H9 (cell line): Measurements from ENCODE around the gene SIGLEC7. TPM values are rescaled to one million over a fixed set of nuclear protein-coding genes. Genes with fewer than 3 reads are reported as not detected.

Source experiments
- DNase-seq: peaks from one replicate; pipeline ENCODE4 v3.0.0-alpha.2; 2017
- H2AFZ ChIP-seq: one replicate; pipeline ENCODE4 v1.6.1; 2013; ENCODE audit warnings: mild to moderate bottlenecking, low read length, control low read depth, moderate library complexity
- H2AK5ac ChIP-seq: 2 replicates; pipeline ENCODE4 v1.6.1; 2013; ENCODE audit warnings: low read length, control low read depth, mixed read lengths; ENCODE audit not compliant: insufficient read length
- H2BK120ac ChIP-seq: one replicate; pipeline ENCODE4 v1.6.1; 2013; ENCODE audit warnings: low read depth, mild to moderate bottlenecking, low read length, control low read depth, inconsistent platforms; ENCODE audit not compliant: poor library complexity, severe bottlenecking
- H2BK12ac ChIP-seq: 2 replicates; pipeline ENCODE4 v1.6.1; 2013; ENCODE audit warnings: low read length, control low read depth, mixed read lengths, low read depth; ENCODE audit not compliant: insufficient read length
- H2BK15ac ChIP-seq: 2 replicates; pipeline ENCODE4 v1.6.1; 2013; ENCODE audit warnings: low read depth, low read length, control low read depth
- H2BK20ac ChIP-seq: one replicate; pipeline ENCODE4 v1.6.1; 2013; ENCODE audit warnings: low read depth, mild to moderate bottlenecking, low read length, control low read depth, inconsistent platforms; ENCODE audit not compliant: poor library complexity, severe bottlenecking
- H2BK5ac ChIP-seq: 2 replicates; pipeline ENCODE4 v1.6.1; 2013; ENCODE audit warnings: low read length, control low read depth, mixed read lengths; ENCODE audit not compliant: insufficient read length
- H3K14ac ChIP-seq: 2 replicates; pipeline ENCODE4 v1.6.1; 2013; ENCODE audit warnings: low read length, control low read depth; ENCODE audit not compliant: insufficient read depth
- H3K18ac ChIP-seq: 2 replicates; pipeline ENCODE4 v1.6.1; 2013; ENCODE audit warnings: low read depth, mild to moderate bottlenecking, mixed read lengths, low read length, control low read depth; ENCODE audit not compliant: insufficient read length
- H3K23ac ChIP-seq: 2 replicates; pipeline ENCODE4 v1.6.1; 2013; ENCODE audit warnings: low read length, control low read depth, mixed read lengths, low read depth; ENCODE audit not compliant: insufficient read length
- H3K23me2 ChIP-seq: 2 replicates; pipeline ENCODE4 v1.6.1; 2013; ENCODE audit warnings: low read depth, mild to moderate bottlenecking, mixed read lengths, low read length, control low read depth; ENCODE audit not compliant: insufficient read length, poor library complexity, severe bottlenecking
- H3K27ac ChIP-seq: 2 replicates; pipeline ENCODE4 v1.5.1; 2013; ENCODE audit warnings: low read length, control low read depth, mixed read lengths, low read depth; ENCODE audit not compliant: insufficient read length
- H3K27me3 ChIP-seq: 2 replicates; pipeline ENCODE4 v1.6.1; 2013; ENCODE audit warnings: low read length, control low read depth, inconsistent platforms; ENCODE audit not compliant: insufficient read depth
- H3K4ac ChIP-seq: 2 replicates; pipeline ENCODE4 v1.6.1; 2013; ENCODE audit warnings: low read depth, mild to moderate bottlenecking, control low read depth, inconsistent platforms, low read length, moderate library complexity
- H3K4me1 ChIP-seq: 2 replicates; pipeline ENCODE4 v1.6.1; 2013; ENCODE audit warnings: low read length, control low read depth, inconsistent platforms; ENCODE audit not compliant: insufficient read depth
- H3K4me2 ChIP-seq: 2 replicates; pipeline ENCODE4 v1.6.1; 2013; ENCODE audit warnings: low read length, control low read depth, mixed read lengths; ENCODE audit not compliant: insufficient read length, insufficient read depth
- H3K56ac ChIP-seq: 2 replicates; pipeline ENCODE4 v1.6.1; 2013; ENCODE audit warnings: low read depth, mild to moderate bottlenecking, mixed read lengths, low read length, control low read depth; ENCODE audit not compliant: insufficient read length
- H3K79me1 ChIP-seq: 2 replicates; pipeline ENCODE4 v1.6.1; 2013; ENCODE audit warnings: low read depth, mild to moderate bottlenecking, moderate library complexity, low read length, control low read depth, inconsistent platforms; ENCODE audit not compliant: insufficient read depth, poor library complexity, severe bottlenecking
- H3K79me2 ChIP-seq: 2 replicates; pipeline ENCODE4 v1.6.1; 2013; ENCODE audit warnings: low read length, control low read depth, inconsistent platforms; ENCODE audit not compliant: insufficient read depth
- H3K9ac ChIP-seq: 2 replicates; pipeline ENCODE4 v1.6.1; 2013; ENCODE audit warnings: low read length, control low read depth, mixed read lengths; ENCODE audit not compliant: insufficient read length; ENCODE audit errors: extremely low read depth
- H3K9me3 ChIP-seq: one replicate; pipeline ENCODE4 v1.6.1; 2013; ENCODE audit warnings: low read depth, low read length, inconsistent platforms; ENCODE audit not compliant: control insufficient read depth
- H3T11ph ChIP-seq: one replicate; pipeline ENCODE4 v1.6.1; 2013; ENCODE audit warnings: mild to moderate bottlenecking, low read length, control low read depth, inconsistent platforms
- H4K20me1 ChIP-seq: one replicate; pipeline ENCODE4 v1.6.1; 2013; ENCODE audit not compliant: control insufficient read depth, insufficient read length, insufficient read depth
- H4K5ac ChIP-seq: 2 replicates; pipeline ENCODE4 v1.6.1; 2013; ENCODE audit warnings: low read depth, mild to moderate bottlenecking, mixed read lengths, low read length, control low read depth; ENCODE audit not compliant: insufficient read length
- H4K8ac ChIP-seq: replicated peaks from 2 replicates; pipeline ENCODE4 v1.6.1; 2013; ENCODE audit warnings: low read length, control low read depth, mixed read lengths, low read depth; ENCODE audit not compliant: insufficient read length
- H4K91ac ChIP-seq: 2 replicates; pipeline ENCODE4 v1.6.1; 2013; ENCODE audit warnings: low read depth, mild to moderate bottlenecking, moderate library complexity, mixed read lengths, low read length, control low read depth; ENCODE audit not compliant: insufficient read length
- H3K27ac Mint-ChIP-seq, 3 experiments: 2 replicates in 2 of 3; 3 replicates in 1 of 3; pipeline ENCODE4 v1.8.0; 2020 to 2021; ENCODE audit warnings: mixed read lengths in 3 of 3, mild to moderate bottlenecking in 1 of 3, moderate library complexity in 1 of 3
- H3K27me3 Mint-ChIP-seq: 2 replicates; pipeline ENCODE4 v1.8.0; 2021; ENCODE audit warnings: low read depth, mild to moderate bottlenecking, moderate library complexity, mixed read lengths
- H3K36me3 Mint-ChIP-seq, 3 experiments: 2 replicates in 2 of 3; 3 replicates in 1 of 3; pipeline ENCODE4 v1.8.0; 2020 to 2021; ENCODE audit warnings: low read depth in 3 of 3, mixed read lengths in 3 of 3; ENCODE audit not compliant: insufficient read depth in 1 of 3
- H3K4me1 Mint-ChIP-seq, 2 experiments: 2 replicates each; pipeline ENCODE4 v1.8.0; 2020; ENCODE audit warnings: mixed read lengths in 2 of 2
- H3K4me3 Mint-ChIP-seq, 2 experiments: 2 replicates in 1 of 2; 3 replicates in 1 of 2; pipeline ENCODE4 v1.8.0; 2020 to 2021; ENCODE audit warnings: mild to moderate bottlenecking in 2 of 2, mixed read lengths in 2 of 2, moderate library complexity in 1 of 2
- H3K9me3 Mint-ChIP-seq, 2 experiments: 2 replicates in 1 of 2; 3 replicates in 1 of 2; pipeline ENCODE4 v1.8.0; 2020; ENCODE audit warnings: mild to moderate bottlenecking in 2 of 2, mixed read lengths in 2 of 2, moderate library complexity in 1 of 2
- CTCF ChIP-seq: fragments of 200-600 bp; sonication (generic); conservative IDR thresholded peaks from 3 replicates; pipeline ENCODE4 v1.8.0; 2021; ENCODE audit warnings: antibody characterized with exemption, mild to moderate bottlenecking
- WGBS: extraction: QIAGEN DNeasy Blood & Tissue Kit; methylation state at CpG from one replicate; pipeline ENCODE4 v1.1.7; 2013; ENCODE audit warnings: missing lambda C conversion rate, low lambda C conversion rate, mixed read lengths; ENCODE audit not compliant: insufficient read length; ENCODE audit errors: extremely low coverage; 5-methylcytosine and 5-hydroxymethylcytosine counted together
- long read RNA-seq: library from polyadenylated mRNA; unstranded; transcript quantifications from one replicate; pipeline ENCODE4 v2.0.0, GENCODE V29; 2020
- total RNA-seq: library from RNA; stranded (reverse); gene quantifications from 2 replicates; pipeline ENCODE4 v1.2.1, GENCODE V29; 2021

Gene SIGLEC7
- total RNA-seq, result not detected in 2 replicates
- long read RNA-seq, result 0 reads

GRCh38 chr19:51142119-51142518 is at the start of gene SIGLEC7:
Gene SIGLEC7, plus strand, starts transcription at chr19:51142301. Its CDS starts 69 bp downstream, at chr19:51142370.
- H3K4me3 Mint-ChIP-seq, result peak within 1 kb of the TSS in 1 of 2 experiments; percentile 14; a peak in 1 of 5 replicates
- no peaks in the 10 kb centered on the region for H3K9me3 ChIP-seq
- H3K4me2 ChIP-seq, result no peak within 1 kb of the TSS
- H3K23me2 ChIP-seq, result peaks cover 3% of the 10 kb centered on the region
- H3K56ac ChIP-seq, result no peak within 1 kb of the TSS
- no peaks in the 10 kb centered on the region for H3K79me2 ChIP-seq
- H2AK5ac ChIP-seq, result no peak within 1 kb of the TSS
- H2BK15ac ChIP-seq, result no peak within 1 kb of the TSS
- H4K5ac ChIP-seq, result no peak within 1 kb of the TSS
- no peak within 1 kb of the TSS for H3K14ac ChIP-seq
- H3K4ac ChIP-seq, result no peak within 1 kb of the TSS
- no peak within 1 kb of the TSS for H2BK20ac ChIP-seq
- H3K27ac Mint-ChIP-seq, result peak within 1 kb of the TSS in 1 of 3 experiments; percentile 11; a peak in 2 of 7 replicates
- H3K18ac ChIP-seq, result no peak within 1 kb of the TSS
- H4K8ac ChIP-seq, result no peak within 1 kb of the TSS
- no peak within 1 kb of the TSS for H2BK12ac ChIP-seq
- H2AFZ ChIP-seq, result no peak within 1 kb of the TSS
- H3K79me1 ChIP-seq, result no peaks in the 10 kb centered on the region
- peaks cover 19% of the 10 kb centered on the region for H3K27me3 Mint-ChIP-seq
- H4K91ac ChIP-seq, result no peak within 1 kb of the TSS
- H3K36me3 Mint-ChIP-seq, result no peaks in the 10 kb centered on the region
- DNase-seq, result no peak
- H3K9ac ChIP-seq, result no peak within 1 kb of the TSS
- H2BK120ac ChIP-seq, result no peak within 1 kb of the TSS
- H3K4me1 ChIP-seq, result no peaks in the 10 kb centered on the region; the same call in 1 of the 2 replicates
- no peak within 1 kb of the TSS for H3K27ac ChIP-seq
- no peak within 1 kb of the TSS for H2BK5ac ChIP-seq
- no peaks in the 10 kb centered on the region for H4K20me1 ChIP-seq
- peaks cover 23 to 32% of the 10 kb centered on the region in 2 experiments for H3K4me1 Mint-ChIP-seq
- H3K9me3 Mint-ChIP-seq, result no peaks in the 10 kb centered on the region
- no CpG with 5 or more reads among the region's 14 CpGs for WGBS
- no peaks in the 10 kb centered on the region; the same call in 1 of the 2 replicates for H3K27me3 ChIP-seq
- no peak within 1 kb of the TSS for H3K23ac ChIP-seq
- no peak for TF ChIP-seq CTCF
- H3T11ph ChIP-seq, result no peak within 1 kb of the TSS
